H9 (cell line): ENCODE measurements around the gene MEN1. TPM values are rescaled to one million over a fixed set of nuclear protein-coding genes. Genes with fewer than 3 reads are reported as not detected.

Experiments
- DNase-seq: peaks from one replicate; pipeline ENCODE4 v3.0.0-alpha.2; 2017
- H2AFZ ChIP-seq: one replicate; pipeline ENCODE4 v1.6.1; 2013; ENCODE audit warnings: mild to moderate bottlenecking, low read length, control low read depth, moderate library complexity
- H2AK5ac ChIP-seq: 2 replicates; pipeline ENCODE4 v1.6.1; 2013; ENCODE audit warnings: low read length, control low read depth, mixed read lengths; ENCODE audit not compliant: insufficient read length
- H2BK120ac ChIP-seq: one replicate; pipeline ENCODE4 v1.6.1; 2013; ENCODE audit warnings: low read depth, mild to moderate bottlenecking, low read length, control low read depth, inconsistent platforms; ENCODE audit not compliant: poor library complexity, severe bottlenecking
- H2BK12ac ChIP-seq: 2 replicates; pipeline ENCODE4 v1.6.1; 2013; ENCODE audit warnings: low read length, control low read depth, mixed read lengths, low read depth; ENCODE audit not compliant: insufficient read length
- H2BK15ac ChIP-seq: 2 replicates; pipeline ENCODE4 v1.6.1; 2013; ENCODE audit warnings: low read depth, low read length, control low read depth
- H2BK20ac ChIP-seq: one replicate; pipeline ENCODE4 v1.6.1; 2013; ENCODE audit warnings: low read depth, mild to moderate bottlenecking, low read length, control low read depth, inconsistent platforms; ENCODE audit not compliant: poor library complexity, severe bottlenecking
- H2BK5ac ChIP-seq: 2 replicates; pipeline ENCODE4 v1.6.1; 2013; ENCODE audit warnings: low read length, control low read depth, mixed read lengths; ENCODE audit not compliant: insufficient read length
- H3K14ac ChIP-seq: 2 replicates; pipeline ENCODE4 v1.6.1; 2013; ENCODE audit warnings: low read length, control low read depth; ENCODE audit not compliant: insufficient read depth
- H3K18ac ChIP-seq: 2 replicates; pipeline ENCODE4 v1.6.1; 2013; ENCODE audit warnings: low read depth, mild to moderate bottlenecking, mixed read lengths, low read length, control low read depth; ENCODE audit not compliant: insufficient read length
- H3K23ac ChIP-seq: 2 replicates; pipeline ENCODE4 v1.6.1; 2013; ENCODE audit warnings: low read length, control low read depth, mixed read lengths, low read depth; ENCODE audit not compliant: insufficient read length
- H3K23me2 ChIP-seq: 2 replicates; pipeline ENCODE4 v1.6.1; 2013; ENCODE audit warnings: low read depth, mild to moderate bottlenecking, mixed read lengths, low read length, control low read depth; ENCODE audit not compliant: insufficient read length, poor library complexity, severe bottlenecking
- H3K27ac ChIP-seq: 2 replicates; pipeline ENCODE4 v1.5.1; 2013; ENCODE audit warnings: low read length, control low read depth, mixed read lengths, low read depth; ENCODE audit not compliant: insufficient read length
- H3K27me3 ChIP-seq: 2 replicates; pipeline ENCODE4 v1.6.1; 2013; ENCODE audit warnings: low read length, control low read depth, inconsistent platforms; ENCODE audit not compliant: insufficient read depth
- H3K4ac ChIP-seq: 2 replicates; pipeline ENCODE4 v1.6.1; 2013; ENCODE audit warnings: low read depth, mild to moderate bottlenecking, control low read depth, inconsistent platforms, low read length, moderate library complexity
- H3K4me1 ChIP-seq: 2 replicates; pipeline ENCODE4 v1.6.1; 2013; ENCODE audit warnings: low read length, control low read depth, inconsistent platforms; ENCODE audit not compliant: insufficient read depth
- H3K4me2 ChIP-seq: 2 replicates; pipeline ENCODE4 v1.6.1; 2013; ENCODE audit warnings: low read length, control low read depth, mixed read lengths; ENCODE audit not compliant: insufficient read length, insufficient read depth
- H3K56ac ChIP-seq: 2 replicates; pipeline ENCODE4 v1.6.1; 2013; ENCODE audit warnings: low read depth, mild to moderate bottlenecking, mixed read lengths, low read length, control low read depth; ENCODE audit not compliant: insufficient read length
- H3K79me1 ChIP-seq: 2 replicates; pipeline ENCODE4 v1.6.1; 2013; ENCODE audit warnings: low read depth, mild to moderate bottlenecking, moderate library complexity, low read length, control low read depth, inconsistent platforms; ENCODE audit not compliant: insufficient read depth, poor library complexity, severe bottlenecking
- H3K79me2 ChIP-seq: 2 replicates; pipeline ENCODE4 v1.6.1; 2013; ENCODE audit warnings: low read length, control low read depth, inconsistent platforms; ENCODE audit not compliant: insufficient read depth
- H3K9ac ChIP-seq: 2 replicates; pipeline ENCODE4 v1.6.1; 2013; ENCODE audit warnings: low read length, control low read depth, mixed read lengths; ENCODE audit not compliant: insufficient read length; ENCODE audit errors: extremely low read depth
- H3K9me3 ChIP-seq: one replicate; pipeline ENCODE4 v1.6.1; 2013; ENCODE audit warnings: low read depth, low read length, inconsistent platforms; ENCODE audit not compliant: control insufficient read depth
- H3T11ph ChIP-seq: one replicate; pipeline ENCODE4 v1.6.1; 2013; ENCODE audit warnings: mild to moderate bottlenecking, low read length, control low read depth, inconsistent platforms
- H4K20me1 ChIP-seq: one replicate; pipeline ENCODE4 v1.6.1; 2013; ENCODE audit not compliant: control insufficient read depth, insufficient read length, insufficient read depth
- H4K5ac ChIP-seq: 2 replicates; pipeline ENCODE4 v1.6.1; 2013; ENCODE audit warnings: low read depth, mild to moderate bottlenecking, mixed read lengths, low read length, control low read depth; ENCODE audit not compliant: insufficient read length
- H4K8ac ChIP-seq: replicated peaks from 2 replicates; pipeline ENCODE4 v1.6.1; 2013; ENCODE audit warnings: low read length, control low read depth, mixed read lengths, low read depth; ENCODE audit not compliant: insufficient read length
- H4K91ac ChIP-seq: 2 replicates; pipeline ENCODE4 v1.6.1; 2013; ENCODE audit warnings: low read depth, mild to moderate bottlenecking, moderate library complexity, mixed read lengths, low read length, control low read depth; ENCODE audit not compliant: insufficient read length
- H3K27ac Mint-ChIP-seq, 3 experiments: 2 replicates in 2 of 3; 3 replicates in 1 of 3; pipeline ENCODE4 v1.8.0; 2020 to 2021; ENCODE audit warnings: mixed read lengths in 3 of 3, mild to moderate bottlenecking in 1 of 3, moderate library complexity in 1 of 3
- H3K27me3 Mint-ChIP-seq: 2 replicates; pipeline ENCODE4 v1.8.0; 2021; ENCODE audit warnings: low read depth, mild to moderate bottlenecking, moderate library complexity, mixed read lengths
- H3K36me3 Mint-ChIP-seq, 3 experiments: 2 replicates in 2 of 3; 3 replicates in 1 of 3; pipeline ENCODE4 v1.8.0; 2020 to 2021; ENCODE audit warnings: low read depth in 3 of 3, mixed read lengths in 3 of 3; ENCODE audit not compliant: insufficient read depth in 1 of 3
- H3K4me1 Mint-ChIP-seq, 2 experiments: 2 replicates each; pipeline ENCODE4 v1.8.0; 2020; ENCODE audit warnings: mixed read lengths in 2 of 2
- H3K4me3 Mint-ChIP-seq, 2 experiments: 2 replicates in 1 of 2; 3 replicates in 1 of 2; pipeline ENCODE4 v1.8.0; 2020 to 2021; ENCODE audit warnings: mild to moderate bottlenecking in 2 of 2, mixed read lengths in 2 of 2, moderate library complexity in 1 of 2
- H3K9me3 Mint-ChIP-seq, 2 experiments: 2 replicates in 1 of 2; 3 replicates in 1 of 2; pipeline ENCODE4 v1.8.0; 2020; ENCODE audit warnings: mild to moderate bottlenecking in 2 of 2, mixed read lengths in 2 of 2, moderate library complexity in 1 of 2
- CTCF ChIP-seq: fragments of 200-600 bp; sonication (generic); conservative IDR thresholded peaks from 3 replicates; pipeline ENCODE4 v1.8.0; 2021; ENCODE audit warnings: antibody characterized with exemption, mild to moderate bottlenecking
- WGBS: extraction: QIAGEN DNeasy Blood & Tissue Kit; methylation state at CpG from one replicate; pipeline ENCODE4 v1.1.7; 2013; ENCODE audit warnings: missing lambda C conversion rate, low lambda C conversion rate, mixed read lengths; ENCODE audit not compliant: insufficient read length; ENCODE audit errors: extremely low coverage; 5-methylcytosine and 5-hydroxymethylcytosine counted together
- total RNA-seq: library from RNA; stranded (reverse); gene quantifications from 2 replicates; pipeline ENCODE4 v1.2.1, GENCODE V29; 2021

MEN1 gene
- total RNA-seq, 1 experiment from 2014 or later, result 49.9 TPM

- H4K20me1 ChIP-seq, result no peaks in the 10 kb centered on the region
- no peak overlapping the region for H3K4ac ChIP-seq
- H2BK12ac ChIP-seq, result no peak overlapping the region
- H3K4me1 Mint-ChIP-seq, result peaks cover 17 to 20% of the 10 kb centered on the region in 2 experiments
- no peaks in the 10 kb centered on the region for H3K79me1 ChIP-seq
- H3T11ph ChIP-seq, result no peak overlapping the region
- H3K4me2 ChIP-seq, result no peak overlapping the region
- no peaks in the 10 kb centered on the region for H3K9me3 Mint-ChIP-seq
- H3K23me2 ChIP-seq, result peaks cover 19% of the 10 kb centered on the region
- peak overlapping the region in 1 of 3 experiments; percentile 69; a peak in 3 of 7 replicates for H3K27ac Mint-ChIP-seq
- H3K27me3 ChIP-seq, result no peaks in the 10 kb centered on the region
- no peaks in the 10 kb centered on the region for H3K9me3 ChIP-seq
- H2BK20ac ChIP-seq, result no peak overlapping the region
- no CpG with 5 or more reads among the region's 9 CpGs for WGBS
- no peak overlapping the region for H4K5ac ChIP-seq
- H2AFZ ChIP-seq, result no peak overlapping the region
- H3K36me3 Mint-ChIP-seq, result peaks cover 6 to 38% (median 27%) of the 10 kb centered on the region in 3 experiments; a peak in 6 of 7 replicates
- H2BK5ac ChIP-seq, result no peak overlapping the region
- H3K9ac ChIP-seq, result no peak overlapping the region
- H3K27me3 Mint-ChIP-seq, result no peaks in the 10 kb centered on the region
- peak; percentile 20 for DNase-seq
- H3K79me2 ChIP-seq, result no peaks in the 10 kb centered on the region
- H3K23ac ChIP-seq, result no peak overlapping the region
- H3K14ac ChIP-seq, result no peak overlapping the region
- no peak overlapping the region for H3K18ac ChIP-seq
- H2BK15ac ChIP-seq, result no peak overlapping the region
- H3K4me1 ChIP-seq, result no peaks in the 10 kb centered on the region
- TF ChIP-seq CTCF, result no peak
- no peak overlapping the region for H2AK5ac ChIP-seq
- H4K8ac ChIP-seq, result no peak overlapping the region
- H3K56ac ChIP-seq, result no peak overlapping the region
- H3K27ac ChIP-seq, result no peak overlapping the region
- no peak overlapping the region; a peak in 1 of 5 replicates for H3K4me3 Mint-ChIP-seq
- H4K91ac ChIP-seq, result no peak overlapping the region
- H2BK120ac ChIP-seq, result no peak overlapping the region
Observed at GRCh38 chr11:64805481-64805880, 4.9 kb downstream of the MEN1 start.
